Ovary (tissue), 3 donors: ENCODE measurements around the gene ALK.

ENCODE experiments used
- EP300 ChIP-seq: sonication (generic); formaldehyde crosslinking; IDR thresholded peaks from one replicate; pipeline ENCODE4 v1.6.1; 2017; ENCODE audit warnings: antibody characterized with exemption
- TF ChIP-seq, protein P1 (sequence below), 3 donors: fragments of 450-650 bp in 2 of 3; fragments of 200-600 bp in 1 of 3; IDR thresholded peaks; one replicate each; pipeline versions ENCODE4 v1.5.1 to v1.8.0; 2016 to 2022; ENCODE audit warnings: antibody characterized with exemption in 3 of 3, mild to moderate bottlenecking in 1 of 3
- donor health status: DM: no; HTN: no; CAD: no.

DNA sequence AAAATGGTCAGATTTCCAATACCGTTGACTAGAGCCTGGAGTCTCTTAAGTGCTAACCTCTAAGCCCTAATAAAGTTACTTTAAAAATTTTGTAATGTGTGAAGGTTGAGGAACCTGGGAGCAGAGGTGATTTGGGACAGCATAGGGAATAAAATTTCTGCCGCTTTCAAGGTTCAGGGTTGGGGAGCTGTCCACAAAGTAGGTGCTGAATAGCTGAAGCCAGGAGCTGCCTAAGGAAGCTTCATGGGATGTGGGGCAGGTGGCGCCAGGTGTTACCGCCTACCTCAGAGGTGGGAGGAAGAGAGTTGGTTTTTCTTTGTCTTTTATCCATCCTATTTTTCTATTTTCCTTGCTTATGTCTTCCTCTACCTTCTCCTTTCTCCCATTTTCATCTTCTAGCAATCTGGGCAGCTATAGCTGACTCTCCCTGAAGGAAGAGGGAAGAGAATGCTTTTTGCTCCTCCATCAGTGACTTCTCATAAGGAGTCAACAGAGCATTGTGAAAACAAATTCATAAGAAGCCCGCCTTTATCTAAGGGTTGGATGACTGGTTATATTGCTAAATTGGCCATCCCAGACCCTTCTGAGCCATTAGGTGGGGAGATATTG is 627.5 kb downstream of the ALK start:
- TF ChIP-seq EP300: no peak
- TF ChIP-seq, protein P1, sequence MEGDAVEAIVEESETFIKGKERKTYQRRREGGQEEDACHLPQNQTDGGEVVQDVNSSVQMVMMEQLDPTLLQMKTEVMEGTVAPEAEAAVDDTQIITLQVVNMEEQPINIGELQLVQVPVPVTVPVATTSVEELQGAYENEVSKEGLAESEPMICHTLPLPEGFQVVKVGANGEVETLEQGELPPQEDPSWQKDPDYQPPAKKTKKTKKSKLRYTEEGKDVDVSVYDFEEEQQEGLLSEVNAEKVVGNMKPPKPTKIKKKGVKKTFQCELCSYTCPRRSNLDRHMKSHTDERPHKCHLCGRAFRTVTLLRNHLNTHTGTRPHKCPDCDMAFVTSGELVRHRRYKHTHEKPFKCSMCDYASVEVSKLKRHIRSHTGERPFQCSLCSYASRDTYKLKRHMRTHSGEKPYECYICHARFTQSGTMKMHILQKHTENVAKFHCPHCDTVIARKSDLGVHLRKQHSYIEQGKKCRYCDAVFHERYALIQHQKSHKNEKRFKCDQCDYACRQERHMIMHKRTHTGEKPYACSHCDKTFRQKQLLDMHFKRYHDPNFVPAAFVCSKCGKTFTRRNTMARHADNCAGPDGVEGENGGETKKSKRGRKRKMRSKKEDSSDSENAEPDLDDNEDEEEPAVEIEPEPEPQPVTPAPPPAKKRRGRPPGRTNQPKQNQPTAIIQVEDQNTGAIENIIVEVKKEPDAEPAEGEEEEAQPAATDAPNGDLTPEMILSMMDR (IDR thresholded peaks at IDR 0.05): no peak
